Neuronal stem cell (in vitro differentiated cells): Measurements from ENCODE around the gene CTNNA3.

Source experiments
- DNase-seq: peaks from one replicate; pipeline ENCODE4 v3.0.0-alpha.2; 2013; ENCODE audit warnings: low spot score
- H2AFZ ChIP-seq: one replicate; pipeline ENCODE4 v1.6.1; 2013; ENCODE audit warnings: mild to moderate bottlenecking, low read length, inconsistent platforms
- H2AK5ac ChIP-seq: 2 replicates; pipeline ENCODE4 v1.6.1; 2013; ENCODE audit warnings: low read depth, mild to moderate bottlenecking, inconsistent platforms, low read length, moderate library complexity, mixed read lengths
- H2BK120ac ChIP-seq: 2 replicates; pipeline ENCODE4 v1.6.1; 2013; ENCODE audit warnings: low read depth, mild to moderate bottlenecking, inconsistent platforms, low read length, moderate library complexity, mixed read lengths
- H2BK12ac ChIP-seq: one replicate; pipeline ENCODE4 v1.6.1; 2013; ENCODE audit warnings: low read length, inconsistent platforms
- H2BK15ac ChIP-seq: 2 replicates; pipeline ENCODE4 v1.6.1; 2013; ENCODE audit warnings: mild to moderate bottlenecking, low read length, inconsistent platforms, mixed read lengths
- H2BK5ac ChIP-seq: one replicate; pipeline ENCODE4 v1.6.1; 2013; ENCODE audit warnings: inconsistent platforms, mild to moderate bottlenecking, low read length, moderate library complexity
- H3K14ac ChIP-seq: one replicate; pipeline ENCODE4 v1.6.1; 2013; ENCODE audit warnings: low read length, inconsistent platforms
- H3K18ac ChIP-seq: 2 replicates; pipeline ENCODE4 v1.6.1; 2013; ENCODE audit warnings: low read length, inconsistent platforms
- H3K23ac ChIP-seq: 2 replicates; pipeline ENCODE4 v1.6.1; 2013; ENCODE audit warnings: low read depth, mild to moderate bottlenecking, mixed read lengths, low read length, inconsistent platforms; ENCODE audit not compliant: poor library complexity
- H3K27ac ChIP-seq: replicated peaks from 3 replicates; pipeline ENCODE4 v1.5.1; 2013; ENCODE audit warnings: low read length, inconsistent platforms
- H3K27me3 ChIP-seq, 3 experiments: 2 replicates each; pipeline ENCODE4 v1.6.1; 2013; ENCODE audit warnings: low read length in 3 of 3, mild to moderate bottlenecking in 2 of 3, inconsistent platforms in 1 of 3, low read depth in 1 of 3, mixed read lengths in 1 of 3, moderate library complexity in 1 of 3; ENCODE audit not compliant: control insufficient read depth in 3 of 3, insufficient read depth in 3 of 3
- H3K36me3 ChIP-seq, 2 donors: replicated peaks in 1 of 2; 2 replicates each; pipeline ENCODE4 v1.6.1; 2013; ENCODE audit warnings: low read length in 2 of 2; ENCODE audit not compliant: control insufficient read depth in 2 of 2, insufficient read depth in 2 of 2
- H3K4ac ChIP-seq: 2 replicates; pipeline ENCODE4 v1.6.1; 2013; ENCODE audit warnings: inconsistent platforms, mild to moderate bottlenecking, low read length, moderate library complexity
- H3K4me1 ChIP-seq, 2 donors: 1 replicate in 1 of 2; 2 replicates in 1 of 2; pipeline ENCODE4 v1.6.1; 2013; ENCODE audit warnings: low read length in 2 of 2, low read depth in 1 of 2; ENCODE audit not compliant: control insufficient read depth in 2 of 2, insufficient read depth in 1 of 2
- H3K4me2 ChIP-seq: one replicate; pipeline ENCODE4 v1.6.1; 2013; ENCODE audit warnings: mild to moderate bottlenecking, low read length, inconsistent platforms; ENCODE audit not compliant: insufficient read depth, poor library complexity, severe bottlenecking
- H3K4me3 ChIP-seq, 2 donors: 2 replicates each; pipeline ENCODE4 v1.5.1; 2013; ENCODE audit warnings: low read length in 2 of 2, mild to moderate bottlenecking in 2 of 2, inconsistent platforms in 1 of 2, moderate library complexity in 1 of 2
- H3K79me1 ChIP-seq: one replicate; pipeline ENCODE4 v1.6.1; 2013; ENCODE audit warnings: low read depth, mild to moderate bottlenecking, inconsistent platforms, low read length, moderate library complexity
- H3K9ac ChIP-seq: one replicate; pipeline ENCODE4 v1.6.1; 2013; ENCODE audit warnings: mild to moderate bottlenecking, low read depth, low read length, inconsistent platforms; ENCODE audit not compliant: poor library complexity
- H3K9me3 ChIP-seq, 2 donors: replicated peaks in 1 of 2; 2 replicates each; pipeline versions ENCODE3 to v1.6.1; 2013; ENCODE audit warnings: low read length in 2 of 2, mild to moderate bottlenecking in 2 of 2, inconsistent platforms in 1 of 2, low read depth in 1 of 2, mixed read lengths in 1 of 2, moderate library complexity in 1 of 2; ENCODE audit not compliant: control insufficient read depth in 2 of 2, insufficient read depth in 1 of 2
- H4K8ac ChIP-seq: one replicate; pipeline ENCODE4 v1.6.1; 2013; ENCODE audit warnings: low read depth, mild to moderate bottlenecking, inconsistent platforms, low read length, moderate library complexity
- H4K91ac ChIP-seq: one replicate; pipeline ENCODE4 v1.6.1; 2013; ENCODE audit warnings: low read length, low read depth, mild to moderate bottlenecking, inconsistent platforms; ENCODE audit not compliant: poor library complexity
- WGBS, 2 donors: extraction: QIAGEN DNeasy Blood & Tissue Kit; methylation state at CpG; one replicate each; pipeline ENCODE4 v1.1.7; 2013; ENCODE audit warnings: missing lambda C conversion rate in 2 of 2, mixed read lengths in 1 of 2; ENCODE audit not compliant: insufficient read length in 2 of 2, insufficient replicate concordance in 1 of 2; ENCODE audit errors: extremely low coverage in 2 of 2; 5-methylcytosine and 5-hydroxymethylcytosine counted together

CTNNA3 gene

DNA sequence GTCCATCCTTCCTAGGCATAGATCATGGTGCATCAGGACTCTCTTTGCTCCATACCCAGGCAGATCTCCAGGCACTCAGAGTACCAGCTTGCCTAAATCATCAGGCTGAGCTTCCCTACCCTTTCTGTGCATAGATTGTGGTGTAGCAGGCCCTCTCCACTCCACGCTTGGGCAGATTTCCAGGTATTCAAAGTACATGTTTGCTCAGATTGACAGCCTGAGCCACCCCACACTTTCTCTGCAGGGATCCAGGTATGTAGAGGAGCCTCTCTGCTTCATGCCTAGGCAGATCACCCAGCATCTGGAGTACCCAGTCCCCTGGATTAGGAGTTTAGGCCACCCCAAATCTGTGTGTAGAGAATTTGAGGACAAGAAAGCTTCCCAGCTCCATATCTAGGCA, 1727.6 kb downstream of the CTNNA3 start:
- H2BK120ac ChIP-seq = no peak overlapping the region
- H2BK12ac ChIP-seq = no peak overlapping the region
- no peaks in the 10 kb centered on the region for H3K36me3 ChIP-seq
- H3K18ac ChIP-seq = no peak overlapping the region
- no peaks in the 10 kb centered on the region for H3K4me1 ChIP-seq
- no peak overlapping the region for H4K91ac ChIP-seq
- H3K23ac ChIP-seq = no peak overlapping the region
- H3K9me3 ChIP-seq = no peaks in the 10 kb centered on the region
- H3K9ac ChIP-seq = no peak overlapping the region
- no peak for DNase-seq
- H4K8ac ChIP-seq = no peak overlapping the region
- H3K4me3 ChIP-seq = no peak overlapping the region
- H2AFZ ChIP-seq = no peak overlapping the region
- H3K14ac ChIP-seq = no peak overlapping the region
- no peak overlapping the region for H2AK5ac ChIP-seq
- no peaks in the 10 kb centered on the region for H3K79me1 ChIP-seq
- H3K4me2 ChIP-seq = no peak overlapping the region
- no CpG with 5 or more reads among the region's 1 CpG for WGBS, 2 donors
- no peak overlapping the region for H2BK15ac ChIP-seq
- no peak overlapping the region for H3K27ac ChIP-seq
- H3K4ac ChIP-seq = no peak overlapping the region
- H2BK5ac ChIP-seq = no peak overlapping the region
- no peaks in the 10 kb centered on the region for H3K27me3 ChIP-seq

DNA sequence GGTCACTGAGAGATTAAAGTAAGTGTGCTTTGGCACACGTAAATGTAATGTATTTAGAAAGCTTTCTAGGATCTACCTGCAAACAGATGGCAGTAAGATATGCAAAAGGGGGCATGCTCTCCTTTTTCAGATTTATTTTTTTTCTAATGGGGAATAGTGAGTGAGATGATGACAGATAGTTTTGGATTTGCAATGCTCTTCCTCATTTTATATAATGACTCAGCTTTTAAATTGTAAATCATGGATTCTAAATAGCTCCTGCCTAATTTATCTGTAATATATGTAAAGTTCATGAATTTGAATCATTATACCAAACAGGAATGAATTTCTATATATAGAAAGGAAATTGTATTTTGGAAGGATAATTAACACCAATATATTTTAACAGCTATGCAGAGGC, 1731.8 kb downstream of the CTNNA3 start:
- H3K23ac ChIP-seq = no peak overlapping the region
- H2BK12ac ChIP-seq = no peak overlapping the region
- no peak for DNase-seq
- H2BK5ac ChIP-seq = no peak overlapping the region
- no peak overlapping the region for H2BK120ac ChIP-seq
- H3K4me3 ChIP-seq = no peak overlapping the region
- no peak overlapping the region for H4K91ac ChIP-seq
- peaks cover 0 to 2% of the 10 kb centered on the region in 2 donors for H3K9me3 ChIP-seq
- no peak overlapping the region for H2BK15ac ChIP-seq
- no peak overlapping the region for H3K4me2 ChIP-seq
- H3K4ac ChIP-seq = no peak overlapping the region
- no peak overlapping the region for H3K18ac ChIP-seq
- H3K27me3 ChIP-seq = no peaks in the 10 kb centered on the region
- H3K27ac ChIP-seq = no peak overlapping the region
- H3K9ac ChIP-seq = no peak overlapping the region
- no peak overlapping the region for H2AFZ ChIP-seq
- WGBS, 2 donors = no CpG with 5 or more reads among the region's 1 CpG
- no peaks in the 10 kb centered on the region for H3K79me1 ChIP-seq
- no peak overlapping the region for H2AK5ac ChIP-seq
- no peak overlapping the region for H3K14ac ChIP-seq
- no peaks in the 10 kb centered on the region for H3K36me3 ChIP-seq
- H4K8ac ChIP-seq = no peak overlapping the region
- no peaks in the 10 kb centered on the region for H3K4me1 ChIP-seq

DNA sequence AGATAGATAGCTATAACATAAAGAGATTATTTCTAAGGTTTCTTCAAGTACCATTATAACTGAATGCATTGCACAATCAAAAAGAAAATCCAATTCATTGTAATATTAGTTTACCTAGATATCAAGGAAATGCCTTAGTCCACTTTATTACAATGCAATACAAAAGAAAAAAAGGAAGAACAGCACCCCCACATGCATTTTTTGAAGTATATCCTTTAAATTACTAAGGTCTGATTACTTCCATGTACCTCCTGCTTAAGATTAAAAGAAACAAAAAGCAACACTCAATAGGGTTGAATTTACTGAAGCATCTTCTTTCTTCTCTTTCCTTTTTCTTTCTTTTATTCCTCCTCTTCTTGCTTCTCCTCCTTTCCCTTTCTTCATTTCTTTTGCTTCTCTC, 1743.9 kb downstream of the CTNNA3 start:
- no peak for DNase-seq

DNA sequence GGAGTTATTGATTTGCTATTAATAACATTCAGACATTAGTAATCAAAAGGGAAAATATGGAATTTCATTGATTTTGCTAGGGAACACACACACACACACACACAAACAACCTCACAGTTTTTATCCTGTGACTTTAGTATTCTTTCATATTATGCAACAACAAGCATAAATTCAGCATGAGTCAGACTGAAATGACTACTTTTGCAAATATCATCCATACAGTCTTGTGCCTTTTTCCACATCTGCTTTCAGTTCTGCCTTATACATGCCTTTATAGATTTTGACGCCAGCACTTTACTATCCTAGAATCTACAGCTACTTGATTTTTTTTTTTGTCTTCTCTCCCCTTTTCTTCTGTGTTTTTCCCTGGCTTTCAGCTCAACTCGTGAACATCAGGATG, 1745.9 kb downstream of the CTNNA3 start:
- H2BK120ac ChIP-seq = no peak overlapping the region
- DNase-seq = no peak
- no peak overlapping the region for H2BK12ac ChIP-seq
- WGBS, 2 donors = no CpG with 5 or more reads among the region's 2 CpGs
- H2BK5ac ChIP-seq = no peak overlapping the region
- no peak overlapping the region for H3K4me3 ChIP-seq
- no peaks in the 10 kb centered on the region for H3K4me1 ChIP-seq
- no peak overlapping the region for H3K27ac ChIP-seq
- H3K36me3 ChIP-seq = peaks cover 0 to 2% of the 10 kb centered on the region in 2 donors
- H4K91ac ChIP-seq = no peak overlapping the region
- no peak overlapping the region for H3K4me2 ChIP-seq
- no peak overlapping the region for H3K14ac ChIP-seq
- H3K23ac ChIP-seq = no peak overlapping the region
- H3K4ac ChIP-seq = no peak overlapping the region
- no peak overlapping the region for H3K18ac ChIP-seq
- no peak overlapping the region for H2BK15ac ChIP-seq
- no peak overlapping the region for H4K8ac ChIP-seq
- no peak overlapping the region for H3K9ac ChIP-seq
- H2AK5ac ChIP-seq = no peak overlapping the region
- no peaks in the 10 kb centered on the region for H3K27me3 ChIP-seq
- no peaks in the 10 kb centered on the region for H3K79me1 ChIP-seq
- no peak overlapping the region for H2AFZ ChIP-seq
- H3K9me3 ChIP-seq = no peaks in the 10 kb centered on the region

More for the DNA sequence above, 1743.9 kb downstream of the CTNNA3 start:
- Histone ChIP-seq H3K27me3 (no peaks in the 10 kb centered on the region), H2AFZ (no peak overlapping the region), H3K4me3 (no peak overlapping the region), H3K18ac (no peak overlapping the region), H3K14ac (no peak overlapping the region), H3K79me1 (no peaks in the 10 kb centered on the region), H2BK5ac (no peak overlapping the region), H2BK15ac (no peak overlapping the region), H3K4ac (no peak overlapping the region), H2BK120ac (no peak overlapping the region), H3K9me3 (no peaks in the 10 kb centered on the region), H3K4me1 (no peaks in the 10 kb centered on the region), H3K4me2 (no peak overlapping the region), H2BK12ac (no peak overlapping the region), H2AK5ac (no peak overlapping the region), H3K27ac (no peak overlapping the region), H3K23ac (no peak overlapping the region), H3K36me3 (peaks cover 0 to 2% of the 10 kb centered on the region in 2 donors), H4K8ac (no peak overlapping the region), H3K9ac (no peak overlapping the region), H4K91ac (no peak overlapping the region)
